Amniotic stem cell (primary cell): ENCODE measurements around the gene ZNF93.
"Not testable (repeated sequence)": the region's sequence is repeated elsewhere in the genome, so short reads cannot be mapped to it uniquely, and the experiment has no call there.

ENCODE experiments used
- DNase-seq: peaks from one replicate; lab custom pipeline; 2025; lab: John Stamatoyannopoulos, UW

ZNF93 gene

GRCh38 chr19:19900729-19901444, at the start of gene ZNF93:
ZNF93 (plus strand) TSS chr19:19900946; CDS start chr19:19901089, 143 bp downstream.
- peak; percentile 95 for DNase-seq

- DNase-seq = not testable (repeated sequence)
Measured at GRCh38 chr19:19851740-19852139, 49.0 kb upstream of the ZNF93 start.

- no peak for DNase-seq
Measured at GRCh38 chr19:19858751-19859150, 42.0 kb upstream of the ZNF93 start.

- DNase-seq = no peak
Measured at GRCh38 chr19:19860756-19861390, 39.9 kb upstream of the ZNF93 start.

- DNase-seq = peak; percentile 96
Measured at GRCh38 chr19:19865750-19866610, 34.8 kb upstream of the ZNF93 start, which contains the start of gene ZNF253. ZNF253 (plus strand) TSS chr19:19865882; CDS start chr19:19865997, 115 bp downstream.

GRCh38 chr19:19866611-19867248, 34.0 kb upstream of the ZNF93 start:
- DNase-seq = no peak

- DNase-seq = not testable (repeated sequence)
Measured at GRCh38 chr19:19870086-19870485, 30.7 kb upstream of the ZNF93 start.

GRCh38 chr19:19871932-19872331, 28.8 kb upstream of the ZNF93 start:
- no peak for DNase-seq

GRCh38 chr19:19873381-19873780, 27.4 kb upstream of the ZNF93 start:
- no peak for DNase-seq

- no peak for DNase-seq
Measured at GRCh38 chr19:19877724-19878123, 23.0 kb upstream of the ZNF93 start.

GRCh38 chr19:19884583-19884982, 16.2 kb upstream of the ZNF93 start:
- DNase-seq = no peak

- not testable (repeated sequence) for DNase-seq
Measured at GRCh38 chr19:19892055-19892941, 8.4 kb upstream of the ZNF93 start.

GRCh38 chr19:19900139-19900728, 512 bp upstream of the ZNF93 start:
- DNase-seq = peak; percentile 22

GRCh38 chr19:19907551-19907950, 6.8 kb downstream of the ZNF93 start:
- DNase-seq = not testable (repeated sequence)

- DNase-seq = no peak
Measured at GRCh38 chr19:19909654-19910053, 8.9 kb downstream of the ZNF93 start.

- no peak for DNase-seq
Measured at GRCh38 chr19:19911150-19911549, 10.4 kb downstream of the ZNF93 start.

GRCh38 chr19:19914596-19914995, 13.8 kb downstream of the ZNF93 start:
- no peak for DNase-seq

- not testable (repeated sequence) for DNase-seq
Measured at GRCh38 chr19:19930417-19930816, 29.7 kb downstream of the ZNF93 start.

- not testable (repeated sequence) for DNase-seq
Measured at GRCh38 chr19:19933432-19934314, 32.9 kb downstream of the ZNF93 start.

- no peak for DNase-seq
Measured at GRCh38 chr19:19937403-19937802, 36.7 kb downstream of the ZNF93 start.
